Inflammatory macrophage treated with lipopolysaccharide for 1 hour (primary cell): Measurements from ENCODE around the gene CCDC197.
A peak's percentile ranks its signal among the peaks of the same experiment; 100 is the strongest.

Experiments
- DNase-seq, 2 donors: peaks; one replicate each; pipeline ENCODE4 v3.0.0-alpha.2; 2020 to 2022

Gene CCDC197

GRCh38 chr14:94001501-94002396, 4.6 kb downstream of the CCDC197 start:
- peak; percentile 52 to 81 for DNase-seq

- no peak for DNase-seq
These were observed 6.3 kb downstream of the CCDC197 start for GRCh38 chr14:94003397-94003796.

- no peak for DNase-seq
These were observed 6.9 kb downstream of the CCDC197 start for GRCh38 chr14:94004015-94004414.

- no peak for DNase-seq
These were observed 8.4 kb downstream of the CCDC197 start for GRCh38 chr14:94005324-94006073.

GRCh38 chr14:94008234-94008633, 11.1 kb downstream of the CCDC197 start:
- DNase-seq = no peak

- no peak for DNase-seq
These were observed 12.7 kb downstream of the CCDC197 start for GRCh38 chr14:94009767-94010166.

GRCh38 chr14:94010625-94011024, 13.5 kb downstream of the CCDC197 start:
- DNase-seq = no peak

GRCh38 chr14:94011795-94012194, 14.7 kb downstream of the CCDC197 start:
- no peak for DNase-seq

- no peak for DNase-seq
These were observed 17.3 kb downstream of the CCDC197 start for GRCh38 chr14:94014382-94014781.

- DNase-seq = no peak
These were observed 18.1 kb downstream of the CCDC197 start for GRCh38 chr14:94015223-94015622.

- no peak for DNase-seq
These were observed 19.4 kb downstream of the CCDC197 start for GRCh38 chr14:94016446-94016976.

GRCh38 chr14:94018308-94018707, 21.2 kb downstream of the CCDC197 start:
- no peak for DNase-seq

- no peak for DNase-seq
These were observed 22.2 kb downstream of the CCDC197 start for GRCh38 chr14:94019329-94019728.

GRCh38 chr14:94020267-94020666, 23.2 kb downstream of the CCDC197 start:
- no peak for DNase-seq

GRCh38 chr14:94021001-94021400, 23.9 kb downstream of the CCDC197 start:
- peak; percentile 67 to 83 for DNase-seq

- peak; percentile 37 to 74 for DNase-seq
These were observed 24.5 kb downstream of the CCDC197 start for GRCh38 chr14:94021416-94022157.

- no peak for DNase-seq
These were observed 25.7 kb downstream of the CCDC197 start for GRCh38 chr14:94022532-94023411.

GRCh38 chr14:94024549-94024948, 27.4 kb downstream of the CCDC197 start:
- DNase-seq = no peak

- DNase-seq = no peak
These were observed 28.6 kb downstream of the CCDC197 start for GRCh38 chr14:94025720-94026119.

GRCh38 chr14:94026173-94026888, 29.2 kb downstream of the CCDC197 start, which contains the start of gene OTUB2:
OTUB2 (plus strand) TSS chr14:94026340; CDS start chr14:94026538, 198 bp downstream.
- peak; percentile 97 to 100 for DNase-seq

- DNase-seq = no peak
These were observed 29.9 kb downstream of the CCDC197 start for GRCh38 chr14:94026889-94027469.
